Activated T-helper 1 cell treated with anti-CD3 and anti-CD28 coated beads, Interleukin-12 subunit alpha, Interleukin-12 subunit beta, Interleukin-2, Interleukin-4 antibody, amounts not matched to agents 30 ng/mL and 10 ng/mL and 1 ng/mL, durations not matched to agents 14 hours and 24 hours and 36 hours (primary cell): ENCODE data around the gene ZC3H13. TPM values are rescaled to one million over a fixed set of nuclear protein-coding genes. Genes with fewer than 3 reads are reported as not detected.

ENCODE experiments used
- DNase-seq: peaks from one replicate; pipeline ENCODE4 v3.0.0; 2021; ENCODE audit warnings: low spot score
- H3K27ac Mint-ChIP-seq: one replicate; pipeline ENCODE4 v1.8.0; 2021; ENCODE audit warnings: mild to moderate bottlenecking, mixed read lengths
- H3K27me3 Mint-ChIP-seq: one replicate; pipeline ENCODE4 v1.8.0; 2022; ENCODE audit warnings: mild to moderate bottlenecking, moderate library complexity, mixed read lengths; ENCODE audit not compliant: insufficient read depth
- H3K36me3 Mint-ChIP-seq: one replicate; pipeline ENCODE4 v1.8.0; 2021; ENCODE audit warnings: low read depth, mixed read lengths
- H3K4me1 Mint-ChIP-seq: one replicate; pipeline ENCODE4 v1.8.0; 2021; ENCODE audit warnings: low read depth, mixed read lengths
- H3K4me3 Mint-ChIP-seq: one replicate; pipeline ENCODE4 v1.8.0; 2021; ENCODE audit warnings: mild to moderate bottlenecking, moderate library complexity, mixed read lengths
- H3K9me3 Mint-ChIP-seq: one replicate; pipeline ENCODE4 v1.8.0; 2021; ENCODE audit warnings: mixed read lengths
- intact Hi-C: fragments of 100-400 bp; cut with micrococcal nuclease; formaldehyde crosslinking; loops from one replicate; pipeline ENCODE4 v1.15.1; 2024
- total RNA-seq: library from RNA; stranded (reverse); gene quantifications from 2 replicates; pipeline ENCODE4 v1.2.3, GENCODE V29; 2022

The ZC3H13 gene
- total RNA-seq, 1 donor from 2014 or later, result 52.0 TPM

DNA sequence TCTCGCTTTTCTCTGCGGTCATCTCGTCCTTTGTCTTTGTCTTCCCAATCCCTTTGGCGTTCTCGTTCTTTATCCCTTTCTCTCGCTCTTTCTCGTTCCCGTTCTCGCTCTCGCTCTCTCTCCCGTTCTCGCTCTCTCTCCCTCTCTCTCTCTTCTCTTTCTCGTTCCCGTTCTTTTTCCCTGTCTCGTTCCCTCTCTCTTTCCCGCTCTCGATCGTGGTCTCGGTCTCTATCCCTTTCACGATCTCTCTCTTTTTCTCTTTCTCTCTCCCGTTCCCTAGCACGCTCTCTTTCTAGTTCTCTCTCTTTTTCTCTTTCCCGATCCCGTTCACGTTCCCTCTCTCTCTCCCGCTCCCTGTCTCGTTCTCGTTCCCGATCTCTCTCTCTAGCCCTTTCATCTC, 77.2 kb downstream of the ZC3H13 start:
- intact Hi-C loops, result no loop called here
- Mint-ChIP-seq H3K4me1 (peaks cover 19% of the 10 kb centered on the region), H3K27ac (peak overlapping the region; percentile 2), H3K9me3 (no peaks in the 10 kb centered on the region), H3K36me3 (peaks cover 50% of the 10 kb centered on the region), H3K27me3 (no peaks in the 10 kb centered on the region), H3K4me3 (no peak overlapping the region)
- DNase-seq, result no peak

DNA sequence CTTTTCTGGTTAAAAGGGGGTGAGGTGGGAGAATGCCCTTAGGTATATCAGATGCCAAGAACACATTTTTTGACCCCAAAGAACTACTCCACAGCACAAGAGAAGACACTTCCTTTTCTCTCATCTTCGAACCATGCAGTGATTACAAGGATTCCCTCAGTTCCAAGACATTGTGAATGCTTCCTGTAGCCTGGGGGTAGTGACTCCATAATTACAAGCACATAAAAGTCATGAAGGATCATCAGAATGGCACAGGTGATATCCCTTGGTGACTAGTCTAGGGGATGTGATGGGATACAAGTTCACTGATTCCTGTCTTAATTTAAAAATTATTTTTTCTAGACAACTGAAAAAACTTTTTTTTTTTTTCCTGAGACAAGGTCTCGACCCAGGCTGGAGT, 78.0 kb downstream of the ZC3H13 start:
- Mint-ChIP-seq H3K27ac (no peak overlapping the region), H3K4me1 (peaks cover 19% of the 10 kb centered on the region), H3K36me3 (peaks cover 52% of the 10 kb centered on the region), H3K27me3 (no peaks in the 10 kb centered on the region), H3K4me3 (no peak overlapping the region), H3K9me3 (no peaks in the 10 kb centered on the region)
- intact Hi-C loops, result no loop called here
- DNase-seq, result no peak

DNA sequence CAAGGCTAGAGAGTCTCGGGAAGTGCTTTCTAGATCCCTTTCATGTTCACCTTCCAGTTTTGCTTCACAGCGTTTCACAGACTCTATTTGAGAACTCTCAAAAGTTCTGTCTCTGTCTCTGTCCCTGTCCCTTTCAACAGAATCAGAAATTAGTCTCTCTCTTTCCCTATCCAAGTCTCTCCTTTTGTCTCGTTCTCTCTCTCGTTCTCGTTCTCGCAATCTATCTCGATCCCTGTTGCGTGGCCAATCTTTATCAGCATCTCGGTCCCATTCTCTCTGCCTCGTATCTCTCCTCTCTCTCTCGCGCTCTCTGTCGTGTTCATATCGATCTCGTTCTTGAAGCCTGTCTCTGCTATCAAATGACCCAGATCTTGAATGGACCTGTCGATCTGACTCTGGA, 85.0 kb downstream of the ZC3H13 start:
- no peak for DNase-seq
- Mint-ChIP-seq H3K4me1 (peaks cover 16% of the 10 kb centered on the region), H3K36me3 (peaks cover 54% of the 10 kb centered on the region), H3K27ac (no peak overlapping the region), H3K4me3 (no peak overlapping the region), H3K9me3 (no peaks in the 10 kb centered on the region), H3K27me3 (no peaks in the 10 kb centered on the region)
- intact Hi-C loops, result loop anchor here (10.0 kb wide), 1 partner anchor 157 kb away; no protein-coding TSS in a partner anchor

DNA sequence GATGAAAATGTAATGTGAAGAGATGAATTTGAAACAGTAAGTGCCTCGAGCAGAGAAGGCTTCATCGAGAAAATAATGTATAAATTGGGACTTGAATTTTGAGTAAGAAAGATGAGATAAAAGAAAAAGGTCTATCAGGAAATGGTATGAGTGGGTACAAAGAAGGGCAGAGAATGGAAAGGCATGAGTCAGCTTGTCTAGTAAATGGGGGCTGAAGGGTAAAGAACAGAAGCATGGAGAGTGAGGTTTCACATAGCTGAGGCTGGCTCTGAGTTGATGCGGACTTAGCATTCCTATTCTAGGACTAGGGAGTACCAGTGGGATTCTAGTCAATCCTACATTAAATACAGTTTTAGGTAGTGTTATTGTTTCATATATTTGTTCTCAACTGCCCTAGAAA, 85.8 kb downstream of the ZC3H13 start:
- no peak for DNase-seq
- Mint-ChIP-seq H3K36me3 (peaks cover 50% of the 10 kb centered on the region), H3K4me1 (peaks cover 16% of the 10 kb centered on the region), H3K9me3 (no peaks in the 10 kb centered on the region), H3K4me3 (no peak overlapping the region), H3K27ac (no peak overlapping the region), H3K27me3 (no peaks in the 10 kb centered on the region)
- intact Hi-C loops, result loop anchor here (10.0 kb wide), 1 partner anchor 158 kb away; no protein-coding TSS in a partner anchor

DNA sequence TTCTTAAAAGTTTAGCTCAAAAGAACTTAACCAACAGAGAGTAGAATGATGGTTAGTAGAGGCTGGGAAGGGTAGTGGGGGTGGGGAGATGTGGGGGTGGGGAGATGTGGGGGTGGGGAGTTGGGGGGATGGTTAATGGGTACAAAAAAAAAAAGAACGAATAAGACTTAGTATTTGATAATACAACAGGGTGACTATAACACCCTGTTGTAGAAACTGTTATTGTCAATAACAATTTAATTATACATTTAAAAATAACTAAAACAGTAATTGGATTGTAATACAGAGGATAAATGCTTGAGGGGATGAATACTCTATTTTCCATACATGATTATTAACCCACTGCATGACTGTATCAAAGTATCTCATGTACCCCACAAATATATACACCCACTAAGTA, 91.1 kb downstream of the ZC3H13 start:
- Mint-ChIP-seq H3K4me3 (no peak overlapping the region), H3K4me1 (peaks cover 4% of the 10 kb centered on the region), H3K27me3 (no peaks in the 10 kb centered on the region), H3K36me3 (peaks cover 39% of the 10 kb centered on the region), H3K27ac (no peak overlapping the region), H3K9me3 (no peaks in the 10 kb centered on the region)
- intact Hi-C loops, result loop anchor here (10.0 kb wide), 1 partner anchor 163 kb away; no protein-coding TSS in a partner anchor
- DNase-seq, result no peak

DNA sequence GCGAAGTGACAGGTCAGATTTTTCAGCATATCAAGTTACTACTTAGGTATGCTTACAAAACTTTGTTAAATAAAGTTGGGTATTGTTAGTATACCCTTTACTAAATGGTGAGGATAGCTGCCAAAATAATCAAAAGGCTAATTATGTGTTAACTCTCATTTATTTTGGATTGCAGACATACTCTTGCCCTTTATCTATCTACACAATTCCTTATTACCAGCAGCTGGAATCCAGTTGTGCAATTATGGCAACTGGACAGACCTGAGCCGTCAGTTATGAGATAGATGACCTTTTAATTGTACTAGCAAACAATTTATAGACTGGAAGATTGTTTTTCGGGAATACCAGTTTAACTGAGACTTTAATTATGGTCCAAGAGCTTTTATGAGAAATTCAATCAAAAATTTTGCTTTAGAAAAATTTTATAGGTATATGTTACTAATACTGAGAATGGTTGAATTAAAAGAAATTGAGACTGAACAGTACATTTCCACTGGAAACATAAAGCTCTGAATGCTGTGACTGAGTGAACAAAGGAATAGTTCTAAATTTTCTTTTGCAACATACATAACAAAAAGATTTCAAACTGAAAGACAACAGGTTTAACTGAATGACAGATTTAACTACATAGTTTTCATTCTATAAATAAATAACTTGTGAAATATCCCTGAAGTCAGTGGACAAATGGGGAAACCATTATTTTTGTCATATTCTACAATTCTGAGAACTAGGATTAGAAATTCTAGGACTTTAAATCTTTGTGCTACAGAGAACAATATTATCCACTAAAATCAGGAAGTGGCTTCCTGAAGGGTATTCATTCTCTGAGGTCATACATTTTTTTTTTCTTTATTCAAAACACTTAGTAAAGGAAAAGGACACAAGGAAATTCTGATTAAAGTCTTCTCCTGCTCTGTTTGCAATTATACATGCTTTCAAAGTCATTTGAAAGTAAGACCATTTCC, 97.4 kb downstream of the ZC3H13 start:
- Mint-ChIP-seq H3K4me3 (no peak overlapping the region), H3K36me3 (peaks cover 29% of the 10 kb centered on the region), H3K27me3 (no peaks in the 10 kb centered on the region), H3K27ac (no peak overlapping the region), H3K4me1 (no peaks in the 10 kb centered on the region), H3K9me3 (no peaks in the 10 kb centered on the region)
- intact Hi-C loops, result no loop called here
- no peak for DNase-seq

DNA sequence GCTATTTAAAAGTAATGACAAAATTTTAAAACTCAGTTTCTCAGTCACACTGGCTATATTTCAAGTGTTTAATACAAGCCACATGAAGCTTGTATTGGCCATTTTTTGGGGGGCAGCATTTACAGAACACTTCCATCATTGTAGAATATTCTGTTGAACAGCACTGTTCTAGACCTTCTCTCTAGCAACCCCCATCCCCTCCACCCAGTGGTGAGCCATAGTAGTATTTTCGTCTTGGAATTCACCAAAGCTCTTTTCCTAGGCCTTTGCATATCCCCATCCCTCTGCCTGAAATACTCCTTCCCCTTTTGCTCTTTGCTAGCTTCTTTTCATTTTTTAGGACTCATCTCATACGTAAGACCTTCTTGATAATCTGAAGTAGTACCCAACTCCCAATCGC, 99.5 kb downstream of the ZC3H13 start:
- H3K4me3 Mint-ChIP-seq, result no peak overlapping the region
- DNase-seq, result no peak
- H3K9me3 Mint-ChIP-seq, result no peaks in the 10 kb centered on the region
- H3K27ac Mint-ChIP-seq, result no peak overlapping the region
- no peaks in the 10 kb centered on the region for H3K27me3 Mint-ChIP-seq
- H3K36me3 Mint-ChIP-seq, result peaks cover 21% of the 10 kb centered on the region
- H3K4me1 Mint-ChIP-seq, result no peaks in the 10 kb centered on the region
- intact Hi-C loops, result no loop called here

DNA sequence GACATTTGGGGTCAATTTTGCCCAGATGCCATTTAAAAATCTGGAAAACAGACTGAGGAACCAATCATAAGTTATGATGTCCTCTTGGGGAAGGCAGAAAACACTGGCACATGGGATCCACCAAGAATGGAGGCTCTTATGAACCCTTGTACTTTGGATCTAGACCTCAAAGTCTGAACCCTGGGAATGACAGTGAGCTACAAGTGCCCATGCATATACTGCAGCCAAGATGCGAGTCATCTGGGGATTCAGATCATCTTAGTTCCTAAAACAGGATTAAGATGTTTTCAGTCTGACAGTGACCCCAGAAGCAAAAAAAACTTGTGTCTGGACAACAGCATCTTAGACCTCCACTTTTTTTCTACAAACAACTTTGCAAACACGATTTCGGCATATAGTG, 100.8 kb downstream of the ZC3H13 start:
- Mint-ChIP-seq H3K27ac (no peak overlapping the region), H3K4me3 (no peak overlapping the region), H3K9me3 (no peaks in the 10 kb centered on the region), H3K4me1 (peaks cover 10% of the 10 kb centered on the region), H3K36me3 (peaks cover 12% of the 10 kb centered on the region), H3K27me3 (no peaks in the 10 kb centered on the region)
- DNase-seq, result no peak
- intact Hi-C loops, result no loop called here

DNA sequence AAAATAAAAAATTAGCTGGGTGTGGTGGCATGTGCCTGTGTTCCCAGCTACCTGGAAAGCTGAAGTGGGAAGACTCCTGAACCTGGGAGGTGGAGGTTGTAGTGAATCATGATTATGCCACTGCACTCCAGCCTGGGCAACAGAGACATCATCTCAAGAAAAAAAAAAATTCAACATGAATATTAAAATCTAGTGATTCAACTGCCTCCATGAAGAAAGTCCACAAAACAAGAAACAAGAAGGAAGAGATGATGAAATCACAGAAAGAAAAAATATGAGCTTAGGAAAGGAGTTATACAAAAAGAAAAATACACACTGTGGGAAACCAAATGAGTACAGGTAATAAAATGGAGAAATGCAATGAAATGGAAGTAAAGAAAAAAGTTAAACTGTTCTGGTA, 101.4 kb downstream of the ZC3H13 start:
- H3K9me3 Mint-ChIP-seq, result no peaks in the 10 kb centered on the region
- H3K27ac Mint-ChIP-seq, result no peak overlapping the region
- intact Hi-C loops, result no loop called here
- no peak for DNase-seq
- H3K27me3 Mint-ChIP-seq, result no peaks in the 10 kb centered on the region
- peaks cover 11% of the 10 kb centered on the region for H3K4me1 Mint-ChIP-seq
- H3K4me3 Mint-ChIP-seq, result no peak overlapping the region
- peaks cover 8% of the 10 kb centered on the region for H3K36me3 Mint-ChIP-seq

DNA sequence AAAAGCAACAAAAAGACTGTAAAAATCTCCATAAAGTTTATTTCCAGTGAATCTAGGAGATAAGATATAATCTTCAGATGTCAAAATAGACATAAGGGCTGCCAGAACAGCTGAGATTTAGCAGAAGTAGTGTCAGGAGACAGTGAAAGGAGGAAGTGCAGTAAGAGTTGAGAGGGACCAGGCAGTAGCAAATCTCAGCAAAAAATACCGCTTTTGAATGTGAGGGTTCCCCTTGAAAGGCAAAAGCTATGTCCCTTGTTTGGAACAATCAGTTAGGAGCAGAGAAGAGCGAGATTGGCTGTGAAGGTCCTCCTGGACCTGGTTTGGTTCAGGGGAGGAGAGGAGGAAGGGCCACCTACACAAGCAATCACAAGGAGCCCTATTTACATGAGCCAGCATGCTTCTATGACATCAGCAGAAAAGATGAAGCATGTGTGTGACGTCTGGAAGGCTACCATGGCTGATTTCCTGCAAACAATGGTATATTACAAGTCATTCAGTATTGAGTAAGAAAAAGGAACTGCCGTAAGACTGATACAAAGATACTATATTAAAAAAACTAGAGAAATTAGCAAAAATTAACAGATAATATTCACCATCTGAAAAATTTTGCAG, 102.1 kb downstream of the ZC3H13 start:
- intact Hi-C loops, result no loop called here
- peaks cover 11% of the 10 kb centered on the region for H3K4me1 Mint-ChIP-seq
- no peaks in the 10 kb centered on the region for H3K9me3 Mint-ChIP-seq
- DNase-seq, result no peak
- no peak overlapping the region for H3K27ac Mint-ChIP-seq
- H3K4me3 Mint-ChIP-seq, result no peak overlapping the region
- peaks cover 5% of the 10 kb centered on the region for H3K36me3 Mint-ChIP-seq
- peaks cover 2% of the 10 kb centered on the region for H3K27me3 Mint-ChIP-seq

DNA sequence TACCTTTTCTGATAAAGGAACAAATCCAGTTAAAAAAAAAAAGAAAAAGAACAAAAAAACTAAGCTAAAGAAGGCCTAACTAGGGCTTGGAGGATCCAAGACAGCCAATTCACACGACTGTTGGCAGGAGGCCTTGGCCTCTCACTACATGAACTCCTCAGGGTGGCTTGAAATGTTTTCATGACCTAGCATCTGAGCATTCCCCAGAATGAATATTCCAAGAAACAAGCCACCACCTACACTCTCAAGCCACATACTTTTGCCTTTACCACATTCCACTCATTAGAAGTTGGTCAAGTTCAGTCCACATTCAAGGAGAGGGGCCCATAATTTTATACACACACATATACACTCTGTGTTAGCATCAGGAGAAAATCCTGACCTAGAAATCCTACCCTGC, 103.4 kb downstream of the ZC3H13 start:
- Mint-ChIP-seq H3K4me3 (no peak overlapping the region), H3K9me3 (no peaks in the 10 kb centered on the region), H3K36me3 (peaks cover 1% of the 10 kb centered on the region), H3K27ac (no peak overlapping the region), H3K4me1 (peaks cover 11% of the 10 kb centered on the region), H3K27me3 (peaks cover 3% of the 10 kb centered on the region)
- DNase-seq, result no peak
- intact Hi-C loops, result no loop called here

DNA sequence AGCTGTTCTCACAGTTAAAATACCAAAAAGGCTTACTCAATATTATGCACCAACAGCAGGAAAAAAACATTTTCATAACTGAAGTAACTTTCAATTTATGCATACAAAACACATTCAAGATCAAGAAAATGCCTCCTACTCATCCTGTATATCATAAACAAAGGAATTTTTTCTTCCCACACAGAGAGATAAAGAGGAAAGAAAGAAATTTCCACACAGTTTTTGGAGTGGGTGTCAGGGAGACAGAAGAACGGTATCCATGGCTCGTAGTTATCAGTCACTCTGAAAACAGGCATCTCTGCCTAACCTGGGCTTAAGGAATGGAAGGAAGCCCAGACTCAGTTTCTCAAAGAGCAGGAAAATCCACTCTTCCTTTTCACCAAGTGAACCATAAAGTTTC, 108.6 kb downstream of the ZC3H13 start:
- no peak for DNase-seq
- intact Hi-C loops, result no loop called here
- Mint-ChIP-seq H3K4me1 (peaks cover 11% of the 10 kb centered on the region), H3K27ac (no peak overlapping the region), H3K27me3 (peaks cover 3% of the 10 kb centered on the region), H3K4me3 (no peak overlapping the region), H3K36me3 (no peaks in the 10 kb centered on the region), H3K9me3 (no peaks in the 10 kb centered on the region)

DNA sequence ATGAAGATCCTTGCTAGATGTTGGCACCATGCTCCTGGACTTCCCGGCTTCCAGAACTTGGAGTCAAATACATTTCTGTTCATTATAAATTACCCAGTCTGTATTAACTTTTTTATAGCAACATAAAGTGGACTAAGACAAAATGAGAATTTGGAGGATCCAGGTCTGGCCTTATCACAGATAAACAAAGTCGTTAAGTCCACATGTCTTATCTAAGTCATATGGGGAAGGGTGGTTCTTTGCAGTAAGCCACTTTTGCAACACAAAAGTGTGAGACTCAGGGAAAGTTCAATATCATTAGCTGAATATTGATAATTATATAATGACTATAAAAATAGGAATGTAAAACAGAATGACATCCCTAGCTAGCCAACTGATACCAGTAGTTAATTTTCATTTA, 109.4 kb downstream of the ZC3H13 start:
- Mint-ChIP-seq H3K4me1 (peaks cover 11% of the 10 kb centered on the region), H3K9me3 (no peaks in the 10 kb centered on the region), H3K27ac (no peak overlapping the region), H3K27me3 (peaks cover 3% of the 10 kb centered on the region), H3K4me3 (no peak overlapping the region), H3K36me3 (no peaks in the 10 kb centered on the region)
- intact Hi-C loops, result no loop called here
- DNase-seq, result no peak
